Fibroblast of mammary gland (primary cell): ENCODE results near the gene CEMIP2.

Experiments used
- DNase-seq: peaks from one replicate; pipeline ENCODE4 v3.0.0-alpha.2; 2010; ENCODE audit warnings: low read depth
- H3K4me3 ChIP-seq: 2 replicates; pipeline ENCODE4 v1.5.1; 2011; ENCODE audit warnings: low read depth, mild to moderate bottlenecking, low read length, moderate library complexity; ENCODE audit not compliant: control insufficient read depth
- TF ChIP-seq, protein P1 (sequence below): conservative IDR thresholded peaks from 2 replicates; pipeline ENCODE4 v1.5.1; 2011; ENCODE audit warnings: low read depth, low read length, inconsistent platforms; ENCODE audit not compliant: control insufficient read depth, insufficient read depth

The CEMIP2 gene

DNA sequence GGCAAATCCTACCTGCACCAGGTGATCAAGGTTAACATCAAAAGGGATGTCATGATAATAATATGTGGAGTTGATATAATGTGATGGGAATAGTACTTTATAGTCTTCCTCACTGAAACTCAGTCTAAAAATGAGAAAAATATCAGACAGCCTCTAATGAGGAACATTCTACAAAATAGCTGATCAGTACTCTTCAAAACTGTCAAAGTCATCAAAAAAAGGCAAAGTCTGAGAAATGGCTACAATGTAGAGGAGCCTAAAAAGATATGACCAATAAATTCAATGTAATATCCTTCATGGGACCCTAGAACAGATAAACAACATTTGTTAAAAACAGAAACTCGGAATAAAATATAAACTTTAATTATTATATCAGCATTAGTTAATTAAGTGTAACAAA is 95.7 kb downstream of the CEMIP2 start:
- no peak for DNase-seq
- TF ChIP-seq, protein P1, sequence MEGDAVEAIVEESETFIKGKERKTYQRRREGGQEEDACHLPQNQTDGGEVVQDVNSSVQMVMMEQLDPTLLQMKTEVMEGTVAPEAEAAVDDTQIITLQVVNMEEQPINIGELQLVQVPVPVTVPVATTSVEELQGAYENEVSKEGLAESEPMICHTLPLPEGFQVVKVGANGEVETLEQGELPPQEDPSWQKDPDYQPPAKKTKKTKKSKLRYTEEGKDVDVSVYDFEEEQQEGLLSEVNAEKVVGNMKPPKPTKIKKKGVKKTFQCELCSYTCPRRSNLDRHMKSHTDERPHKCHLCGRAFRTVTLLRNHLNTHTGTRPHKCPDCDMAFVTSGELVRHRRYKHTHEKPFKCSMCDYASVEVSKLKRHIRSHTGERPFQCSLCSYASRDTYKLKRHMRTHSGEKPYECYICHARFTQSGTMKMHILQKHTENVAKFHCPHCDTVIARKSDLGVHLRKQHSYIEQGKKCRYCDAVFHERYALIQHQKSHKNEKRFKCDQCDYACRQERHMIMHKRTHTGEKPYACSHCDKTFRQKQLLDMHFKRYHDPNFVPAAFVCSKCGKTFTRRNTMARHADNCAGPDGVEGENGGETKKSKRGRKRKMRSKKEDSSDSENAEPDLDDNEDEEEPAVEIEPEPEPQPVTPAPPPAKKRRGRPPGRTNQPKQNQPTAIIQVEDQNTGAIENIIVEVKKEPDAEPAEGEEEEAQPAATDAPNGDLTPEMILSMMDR: no peak
- H3K4me3 ChIP-seq: no peak overlapping the region

DNA sequence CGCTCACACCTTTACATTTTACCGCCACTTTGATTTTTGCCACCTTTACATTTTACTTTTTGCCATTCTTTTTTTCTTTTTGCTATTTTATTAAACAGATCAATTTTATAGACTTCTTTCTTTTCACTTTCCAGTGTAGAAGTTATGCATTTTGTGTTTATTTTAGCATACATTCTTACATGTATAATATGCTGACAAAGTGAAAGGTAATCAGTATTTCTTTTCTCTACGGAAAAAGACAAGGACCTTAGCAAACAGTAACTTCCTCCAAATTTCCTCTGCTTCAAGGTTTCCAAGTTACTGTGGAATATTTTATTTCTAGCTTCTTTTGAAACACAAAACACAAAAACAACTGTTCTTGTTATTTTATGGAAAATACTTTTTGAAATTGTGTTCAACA is 97.0 kb downstream of the CEMIP2 start:
- TF ChIP-seq, protein P1: no peak
- H3K4me3 ChIP-seq: no peak overlapping the region
- no peak for DNase-seq

DNA sequence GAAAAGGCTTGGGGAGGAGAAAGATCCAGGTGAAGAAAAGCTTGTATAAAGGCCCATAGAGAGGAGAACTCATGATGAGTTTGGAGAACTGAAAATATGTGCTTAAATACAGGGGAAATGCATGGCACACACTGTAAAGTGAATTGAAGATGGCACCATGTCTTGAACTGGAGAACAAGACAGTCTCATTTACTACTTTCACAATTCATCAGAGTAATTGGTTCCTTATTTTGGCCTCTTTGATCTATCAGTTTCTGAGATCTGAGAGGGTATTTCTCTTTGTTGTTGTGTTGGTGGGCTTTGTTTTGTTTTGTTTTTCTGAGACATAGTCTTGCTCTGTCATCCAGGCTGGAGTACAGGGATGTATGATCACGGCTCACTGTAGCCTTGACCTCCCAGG is 98.2 kb downstream of the CEMIP2 start:
- H3K4me3 ChIP-seq: no peak overlapping the region
- DNase-seq: no peak
- TF ChIP-seq, protein P1: no peak

DNA sequence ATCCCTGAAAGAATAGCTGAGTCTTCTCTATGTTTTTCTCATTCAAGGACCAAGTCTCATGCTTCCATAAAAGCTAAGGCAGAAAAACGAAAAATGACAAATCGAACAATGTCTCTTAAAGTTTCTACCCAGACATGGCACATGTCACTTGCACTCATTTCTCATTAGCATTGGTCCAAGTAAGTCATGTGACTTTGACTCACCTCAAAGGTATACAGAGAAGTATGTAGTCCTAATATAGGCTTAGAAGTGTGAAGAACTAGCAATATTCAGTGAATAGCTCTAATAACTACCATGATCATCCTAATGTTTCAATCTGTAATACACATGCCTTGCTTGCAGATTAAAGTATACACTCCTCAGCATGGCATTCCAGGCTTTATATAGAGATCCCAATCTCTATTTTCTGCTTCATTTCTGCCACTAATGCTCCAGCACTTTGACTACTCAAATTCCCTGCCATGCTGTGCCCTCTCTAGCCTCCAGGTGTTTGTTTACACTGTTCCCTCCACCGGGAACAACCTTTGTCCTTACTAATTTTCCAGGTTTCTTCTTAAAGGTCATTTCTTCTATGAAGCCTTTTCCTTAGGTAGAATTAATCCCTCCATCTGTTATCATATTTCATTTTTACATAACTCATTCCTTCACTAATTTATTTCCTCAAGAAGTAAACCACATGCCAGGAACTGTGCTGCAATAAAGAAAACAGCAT is 98.9 kb downstream of the CEMIP2 start:
- no peak overlapping the region for H3K4me3 ChIP-seq
- TF ChIP-seq, protein P1: no peak
- no peak for DNase-seq

DNA sequence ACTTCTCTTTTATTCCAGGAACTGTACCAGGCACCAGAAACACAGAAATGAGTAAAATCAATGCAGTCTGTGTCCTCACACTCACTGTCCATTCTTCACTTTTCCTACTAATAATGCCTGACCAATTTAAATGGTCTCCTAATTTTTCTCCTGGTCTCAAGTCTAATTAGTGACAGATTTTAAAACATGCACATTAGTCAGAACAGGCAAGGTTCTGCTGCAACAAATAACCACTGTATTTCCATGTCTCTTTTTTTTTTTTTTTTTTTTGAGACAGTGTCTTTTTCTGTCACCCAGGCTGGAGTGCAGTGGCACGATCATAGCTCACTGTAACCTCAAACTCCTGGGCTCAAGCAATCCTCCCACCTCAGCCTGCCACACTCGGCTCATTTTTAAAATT is 99.6 kb downstream of the CEMIP2 start:
- no peak overlapping the region for H3K4me3 ChIP-seq
- no peak for DNase-seq
- TF ChIP-seq, protein P1: no peak

DNA sequence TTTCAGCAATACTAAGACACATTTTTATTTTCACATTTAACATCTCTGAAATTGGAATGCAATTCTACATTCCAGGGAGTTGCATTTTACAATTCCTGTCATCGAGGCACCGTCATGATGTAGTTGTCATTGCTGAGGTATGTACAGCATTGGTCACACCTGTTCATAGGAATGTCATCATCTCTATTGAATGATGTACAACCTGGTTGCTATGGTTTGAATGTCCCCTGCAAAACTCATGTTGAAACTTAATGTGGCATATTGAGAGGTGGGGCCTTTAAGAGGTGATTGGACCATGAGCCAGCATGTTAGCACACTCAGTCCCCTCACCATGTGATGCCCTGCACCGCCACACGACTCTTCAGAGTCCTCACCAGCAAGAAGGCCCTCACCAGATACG is 103.1 kb downstream of the CEMIP2 start:
- no peak overlapping the region for H3K4me3 ChIP-seq
- TF ChIP-seq, protein P1: no peak
- no peak for DNase-seq

DNA sequence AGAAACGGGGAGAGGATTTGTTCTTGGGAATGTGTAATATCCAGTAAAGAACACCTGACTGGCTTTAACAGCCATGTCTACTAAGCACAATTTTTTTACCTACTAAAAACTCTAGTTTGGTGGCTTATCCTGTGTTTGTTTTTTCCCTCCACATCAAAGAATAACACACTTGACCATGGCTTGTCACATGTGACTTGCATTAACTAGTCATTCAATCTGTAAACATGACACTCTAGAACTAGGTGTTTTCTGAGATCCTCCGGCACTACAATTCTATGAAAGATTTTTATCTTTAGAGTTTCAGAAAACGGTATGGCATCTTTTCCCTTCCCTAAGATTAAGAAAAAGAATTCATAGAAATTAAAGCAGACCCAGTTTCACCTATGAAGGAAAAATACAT is 103.7 kb downstream of the CEMIP2 start:
- DNase-seq: no peak
- no peak overlapping the region for H3K4me3 ChIP-seq
- TF ChIP-seq, protein P1: no peak
